GM08714 (cell line): ENCODE measurements around the gene POLR1H.

Source experiments
- H3K4me3 ChIP-seq: fragments of 200-500 bp; sonication (Bioruptor generic); 2 replicates; pipeline ENCODE4 v1.5.1; 2014; ENCODE audit warnings: mild to moderate bottlenecking, low read length, inconsistent platforms
- ZNF274 ChIP-seq: IDR thresholded peaks from 2 replicates; pipeline ENCODE4 v1.6.1; 2012; ENCODE audit warnings: mild to moderate bottlenecking, low read depth, low read length

POLR1H gene

GRCh38 chr6:30071858-30072257 is 10.8 kb downstream of the POLR1H start:
- no peak for TF ChIP-seq ZNF274
- H3K4me3 ChIP-seq: no peak overlapping the region

GRCh38 chr6:30073489-30074235 is 12.6 kb downstream of the POLR1H start:
- no peak for TF ChIP-seq ZNF274
- no peak overlapping the region for H3K4me3 ChIP-seq

GRCh38 chr6:30074331-30075093 is 13.4 kb downstream of the POLR1H start:
- TF ChIP-seq ZNF274: no peak
- H3K4me3 ChIP-seq: no peak overlapping the region

GRCh38 chr6:30075094-30075789 is 14.2 kb downstream of the POLR1H start, which contains the start of gene RNF39:
TSS of gene RNF39 (minus strand) at chr6:30075769. CDS start at chr6:30075585, 184 bp downstream.
- no peak within 1 kb of the TSS for H3K4me3 ChIP-seq

GRCh38 chr6:30075790-30076732 is 15.0 kb downstream of the POLR1H start:
- no peak overlapping the region for H3K4me3 ChIP-seq

More at GRCh38 chr6:30075094-30075789, 14.2 kb downstream of the POLR1H start, which contains the start of gene RNF39:
- no peak for TF ChIP-seq ZNF274

GRCh38 chr6:30077218-30077617 is 16.2 kb downstream of the POLR1H start:
- no peak for TF ChIP-seq ZNF274
- no peak overlapping the region for H3K4me3 ChIP-seq

More at GRCh38 chr6:30075790-30076732, 15.0 kb downstream of the POLR1H start:
- no peak for TF ChIP-seq ZNF274

GRCh38 chr6:30087876-30088275 is 26.8 kb downstream of the POLR1H start:
- H3K4me3 ChIP-seq: no peak overlapping the region
- no peak for TF ChIP-seq ZNF274

- no peak overlapping the region for H3K4me3 ChIP-seq
These were observed 30.7 kb downstream of the POLR1H start for GRCh38 chr6:30091577-30092381.

GRCh38 chr6:30092852-30093543 is 31.9 kb downstream of the POLR1H start:
- H3K4me3 ChIP-seq: no peak overlapping the region
- no peak for TF ChIP-seq ZNF274

More at GRCh38 chr6:30091577-30092381, 30.7 kb downstream of the POLR1H start:
- TF ChIP-seq ZNF274: no peak

GRCh38 chr6:30093951-30094661 is 33.0 kb downstream of the POLR1H start:
- TF ChIP-seq ZNF274: no peak
- H3K4me3 ChIP-seq: no peak overlapping the region

- TF ChIP-seq ZNF274: no peak
These were observed 35.8 kb downstream of the POLR1H start for GRCh38 chr6:30096829-30097228.

More at GRCh38 chr6:30096829-30097228, 35.8 kb downstream of the POLR1H start:
- H3K4me3 ChIP-seq: no peak overlapping the region
